CD4-positive, alpha-beta memory T cell (primary cell): ENCODE measurements around the gene COX8A. TPM values are rescaled to one million over a fixed set of nuclear protein-coding genes. Genes with fewer than 3 reads are reported as not detected.
A peak's percentile ranks its signal among the peaks of the same experiment; 100 is the strongest.

Experiments
- CTCF ChIA-PET: fragments of 350-600 bp; sonication (Branson Sonifier 250); formaldehyde crosslinking; loops from one replicate; lab custom pipeline; 2021; ENCODE audit warnings: inconsistent platforms; ENCODE audit not compliant: partially characterized antibody; lab: Charles Lee
- POLR2A ChIA-PET: fragments of 350-600 bp; sonication (Branson Sonifier 250); formaldehyde crosslinking; loops from one replicate; lab custom pipeline; 2021; ENCODE audit not compliant: partially characterized antibody; lab: Charles Lee
- DNase-seq, 5 donors: peaks; one replicate each; pipeline versions ENCODE4 v3.0.0 to v3.0.0-alpha.2; 2020 to 2022; ENCODE audit warnings: mixed read lengths in 1 of 5
- H3K27ac ChIP-seq: one replicate; pipeline ENCODE4 v1.7.0; 2013; ENCODE audit warnings: low read depth, low read length
- H3K27me3 ChIP-seq: 2 replicates; pipeline ENCODE4 v1.7.0; 2013; ENCODE audit warnings: mild to moderate bottlenecking, low read length, moderate library complexity; ENCODE audit not compliant: insufficient read depth
- H3K36me3 ChIP-seq: 2 replicates; pipeline ENCODE4 v1.7.0; 2013; ENCODE audit warnings: mild to moderate bottlenecking, low read length, moderate library complexity; ENCODE audit not compliant: insufficient read depth
- H3K4me1 ChIP-seq: 2 replicates; pipeline ENCODE4 v1.7.0; 2013; ENCODE audit warnings: mild to moderate bottlenecking, low read length, moderate library complexity; ENCODE audit not compliant: insufficient read depth
- H3K4me3 ChIP-seq, 2 donors: one replicate each; pipeline ENCODE4 v1.7.0; 2013; ENCODE audit warnings: low read length in 2 of 2, mild to moderate bottlenecking in 1 of 2
- H3K9me3 ChIP-seq, 2 donors: one replicate each; pipeline ENCODE4 v1.7.0; 2013; ENCODE audit warnings: low read length in 2 of 2, control low read depth in 1 of 2; ENCODE audit not compliant: control insufficient read depth in 1 of 2
- H3K27ac Mint-ChIP-seq, 7 donors: one replicate each; pipeline ENCODE4 v1.8.0; 2020 to 2021; ENCODE audit warnings: mixed read lengths in 7 of 7, mild to moderate bottlenecking in 6 of 7, inconsistent platforms in 3 of 7, moderate library complexity in 3 of 7
- H3K27me3 Mint-ChIP-seq, 2 donors: one replicate each; pipeline ENCODE4 v1.8.0; 2020 to 2021; ENCODE audit warnings: mixed read lengths in 2 of 2
- H3K36me3 Mint-ChIP-seq, 2 donors: one replicate each; pipeline ENCODE4 v1.8.0; 2020 to 2021; ENCODE audit warnings: mixed read lengths in 2 of 2, inconsistent platforms in 1 of 2, mild to moderate bottlenecking in 1 of 2
- H3K4me1 Mint-ChIP-seq, 4 donors: one replicate each; pipeline ENCODE4 v1.8.0; 2020 to 2021; ENCODE audit warnings: mixed read lengths in 4 of 4, mild to moderate bottlenecking in 1 of 4
- H3K4me3 Mint-ChIP-seq, 8 donors: one replicate each; pipeline ENCODE4 v1.8.0; 2020 to 2021; ENCODE audit warnings: mixed read lengths in 8 of 8, mild to moderate bottlenecking in 7 of 8, moderate library complexity in 6 of 8, inconsistent platforms in 3 of 8
- H3K9me3 Mint-ChIP-seq, 8 donors: one replicate each; pipeline ENCODE4 v1.8.0; 2020 to 2021; ENCODE audit warnings: mixed read lengths in 8 of 8, mild to moderate bottlenecking in 5 of 8, inconsistent platforms in 3 of 8, moderate library complexity in 1 of 8
- intact Hi-C: fragments of 100-400 bp; cut with micrococcal nuclease; formaldehyde crosslinking; loops from one replicate; pipeline ENCODE4 v1.15.1; 2023
- polyA plus RNA-seq, 2 donors: library from polyadenylated mRNA; unstranded; fragments of 300-500 nt; fragmentation: Illumina TruSeq; gene quantifications; one replicate each; pipeline ENCODE4 v1.2.3, GENCODE V29; 2021
- total RNA-seq, 2 experiments: library from RNA; stranded (reverse); gene quantifications; one replicate each; pipeline ENCODE4 v1.2.3, GENCODE V29; 2021

The COX8A gene
- total and polyA plus RNA-seq, 4 experiments from 2014 or later = 113 to 433 (median 256) TPM

GRCh38 chr11:63997104-63997700 is 22.8 kb downstream of the COX8A start:
- Histone ChIP-seq H3K9me3 (no peaks in the 10 kb centered on the region), H3K27ac (no peak overlapping the region), H3K36me3 (peaks cover 18% of the 10 kb centered on the region), H3K27me3 (no peaks in the 10 kb centered on the region), H3K4me3 (no peak overlapping the region), H3K4me1 (peaks cover 8% of the 10 kb centered on the region)
- Mint-ChIP-seq H3K4me3 (no peak overlapping the region), H3K27ac (peak overlapping the region in 1 of 7 donors; percentile 69), H3K4me1 (peaks cover 3 to 13% (median 8%) of the 10 kb centered on the region in 4 donors), H3K36me3 (peaks cover 16 to 43% of the 10 kb centered on the region in 2 donors), H3K9me3 (peaks cover 0 to 5% (median 0%) of the 10 kb centered on the region in 8 donors), H3K27me3 (no peaks in the 10 kb centered on the region)
- ChIA-PET POLR2A (no interaction called here), CTCF (no interaction called here)
- intact Hi-C loops = no loop called here
- no peak for DNase-seq

GRCh38 chr11:63997801-63998337 is 23.4 kb downstream of the COX8A start:
- H3K4me3 Mint-ChIP-seq = peak overlapping the region in 3 of 8 donors; percentile 36 to 59 (median 38)
- ChIA-PET CTCF (interaction anchor here (1.2 to 1.3 kb wide), 2 partner anchors 150 to 152 kb away, joined by 3 to 4 read pairs; no protein-coding TSS in a partner anchor), POLR2A (no interaction called here)
- no peaks in the 10 kb centered on the region for H3K27me3 Mint-ChIP-seq
- Histone ChIP-seq H3K4me1 (peaks cover 8% of the 10 kb centered on the region), H3K27me3 (no peaks in the 10 kb centered on the region), H3K27ac (no peak overlapping the region), H3K36me3 (peaks cover 18% of the 10 kb centered on the region), H3K9me3 (no peaks in the 10 kb centered on the region), H3K4me3 (no peak overlapping the region)
- H3K36me3 Mint-ChIP-seq = peaks cover 15 to 42% of the 10 kb centered on the region in 2 donors
- no peak for DNase-seq
- intact Hi-C loops = no loop called here
- H3K27ac Mint-ChIP-seq = peak overlapping the region in 1 of 7 donors; percentile 46
- peaks cover 2 to 12% (median 7%) of the 10 kb centered on the region in 4 donors for H3K4me1 Mint-ChIP-seq
- H3K9me3 Mint-ChIP-seq = peaks cover 0 to 5% (median 0%) of the 10 kb centered on the region in 8 donors

- ChIA-PET CTCF (interaction anchor here (1.1 to 4.6 kb wide), 7 partner anchors 11 to 161 kb away, joined by 3 to 114 read pairs (median 5); partner anchors contain the start of genes MARK2 and OTUB1), POLR2A (interaction anchor here (1.2 to 2.4 kb wide), 2 partner anchors 11 to 24 kb away, joined by 3 to 9 read pairs; partner anchors contain the start of gene COX8A)
- Mint-ChIP-seq H3K27me3 (no peaks in the 10 kb centered on the region), H3K4me3 (peak overlapping the region in 4 of 8 donors; percentile 21 to 32 (median 22)), H3K4me1 (peaks cover 0 to 6% (median 4%) of the 10 kb centered on the region in 4 donors), H3K27ac (no peak overlapping the region), H3K9me3 (peaks cover 0 to 5% (median 0%) of the 10 kb centered on the region in 8 donors), H3K36me3 (peaks cover 11 to 38% of the 10 kb centered on the region in 2 donors)
- H3K27ac ChIP-seq = no peak overlapping the region
- H3K27me3 ChIP-seq = no peaks in the 10 kb centered on the region
- peaks cover 18% of the 10 kb centered on the region for H3K36me3 ChIP-seq
- H3K9me3 ChIP-seq = no peaks in the 10 kb centered on the region
- peaks cover 8% of the 10 kb centered on the region for H3K4me1 ChIP-seq
- peak in 2 of 5 donors; percentile 14 to 24 for DNase-seq
- no peak overlapping the region for H3K4me3 ChIP-seq
- intact Hi-C loops = no loop called here
Measured at GRCh38 chr11:63998558-63999348, 24.3 kb downstream of the COX8A start.

GRCh38 chr11:63999349-64000025 is 25.1 kb downstream of the COX8A start:
- no peaks in the 10 kb centered on the region for H3K27me3 Mint-ChIP-seq
- peaks cover 8% of the 10 kb centered on the region for H3K4me1 ChIP-seq
- peak overlapping the region in 6 of 8 donors; percentile 21 to 76 (median 41) for H3K4me3 Mint-ChIP-seq
- H3K36me3 Mint-ChIP-seq = peaks cover 9 to 35% of the 10 kb centered on the region in 2 donors
- H3K27ac ChIP-seq = no peak overlapping the region
- CTCF ChIA-PET = interaction anchor here (0.9 to 4.6 kb wide), 12 partner anchors 9 to 318 kb away, joined by 3 to 114 read pairs (median 4); partner anchors contain the start of genes MARK2, OTUB1, PRDX5 and TRMT112
- H3K4me3 ChIP-seq = peak overlapping the region in 1 of 2 donors; percentile 28
- H3K4me1 Mint-ChIP-seq = peaks cover 0 to 5% (median 3%) of the 10 kb centered on the region in 4 donors
- POLR2A ChIA-PET = interaction anchor here (1.0 to 2.4 kb wide), 10 partner anchors 9 to 246 kb away, joined by 3 to 10 read pairs (median 6); partner anchors contain the start of genes COX8A, OTUB1 and STIP1
- no peak overlapping the region for H3K27ac Mint-ChIP-seq
- H3K36me3 ChIP-seq = peaks cover 18% of the 10 kb centered on the region
- peaks cover 0 to 5% (median 0%) of the 10 kb centered on the region in 8 donors for H3K9me3 Mint-ChIP-seq
- peak; percentile 54 to 74 (median 60) for DNase-seq
- no peaks in the 10 kb centered on the region for H3K9me3 ChIP-seq
- H3K27me3 ChIP-seq = no peaks in the 10 kb centered on the region
- intact Hi-C loops = loop anchor here (1.0 to 10.0 kb wide), 3 partner anchors 149 to 305 kb away; partner anchors contain the start of genes CATSPERZ and ESRRA

- peak; percentile 66 to 79 (median 76) for DNase-seq
- no peaks in the 10 kb centered on the region for H3K27me3 Mint-ChIP-seq
- no peak overlapping the region for H3K27ac Mint-ChIP-seq
- H3K4me1 Mint-ChIP-seq = peaks cover 0 to 5% (median 3%) of the 10 kb centered on the region in 4 donors
- CTCF ChIA-PET = interaction anchor here (0.7 to 4.6 kb wide), 24 partner anchors 9 to 1116 kb away, joined by 3 to 114 read pairs (median 4); partner anchors contain the start of genes MARK2, OTUB1, PRDX5 and TRMT112
- Histone ChIP-seq H3K36me3 (peaks cover 18% of the 10 kb centered on the region), H3K27ac (no peak overlapping the region), H3K27me3 (no peaks in the 10 kb centered on the region), H3K9me3 (no peaks in the 10 kb centered on the region), H3K4me3 (peak overlapping the region in 1 of 2 donors; percentile 28), H3K4me1 (peaks cover 8% of the 10 kb centered on the region)
- peak overlapping the region in 6 of 8 donors; percentile 21 to 76 (median 50) for H3K4me3 Mint-ChIP-seq
- peaks cover 0 to 5% (median 0%) of the 10 kb centered on the region in 8 donors for H3K9me3 Mint-ChIP-seq
- intact Hi-C loops = loop anchor here (1.0 to 10.0 kb wide), 3 partner anchors 148 to 305 kb away; partner anchors contain the start of genes CATSPERZ and ESRRA
- H3K36me3 Mint-ChIP-seq = peaks cover 3 to 29% of the 10 kb centered on the region in 2 donors
- POLR2A ChIA-PET = interaction anchor here (0.6 to 2.4 kb wide), 16 partner anchors 10 to 304 kb away, joined by 3 to 10 read pairs (median 3); partner anchors contain the start of genes COX8A, FERMT3, OTUB1 and STIP1
Measured at GRCh38 chr11:64000026-64000739, 25.8 kb downstream of the COX8A start.
